Fibroblast of skin of back (primary cell): ENCODE measurements around the gene ARHGEF33.
"Not testable (repeated sequence)": the region's sequence is repeated elsewhere in the genome, so short reads cannot be mapped to it uniquely, and the experiment has no call there.

Experiments used
- DNase-seq: peaks from one replicate; pipeline ENCODE4 v3.0.0-alpha.2; 2013

ARHGEF33 gene

DNA sequence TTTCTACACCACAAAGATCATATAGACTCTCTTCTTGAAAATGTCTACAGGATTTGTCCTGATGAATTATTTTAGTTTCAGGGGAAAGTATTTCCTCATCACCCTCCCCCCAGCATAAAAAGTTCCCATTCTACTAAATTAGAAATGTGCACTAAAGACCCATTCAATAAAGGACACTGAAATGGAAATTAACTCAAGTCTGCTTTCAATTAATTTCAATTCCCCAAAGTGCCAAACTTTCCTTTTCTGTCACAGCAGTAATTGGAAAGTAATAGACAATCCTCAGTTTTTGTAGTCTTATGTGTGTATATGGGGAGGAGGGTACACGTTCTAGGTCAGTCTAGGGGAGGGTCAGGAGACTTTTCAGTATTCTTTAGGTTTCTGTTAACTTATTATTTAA, 21.5 kb downstream of the ARHGEF33 start:
- no peak for DNase-seq

DNA sequence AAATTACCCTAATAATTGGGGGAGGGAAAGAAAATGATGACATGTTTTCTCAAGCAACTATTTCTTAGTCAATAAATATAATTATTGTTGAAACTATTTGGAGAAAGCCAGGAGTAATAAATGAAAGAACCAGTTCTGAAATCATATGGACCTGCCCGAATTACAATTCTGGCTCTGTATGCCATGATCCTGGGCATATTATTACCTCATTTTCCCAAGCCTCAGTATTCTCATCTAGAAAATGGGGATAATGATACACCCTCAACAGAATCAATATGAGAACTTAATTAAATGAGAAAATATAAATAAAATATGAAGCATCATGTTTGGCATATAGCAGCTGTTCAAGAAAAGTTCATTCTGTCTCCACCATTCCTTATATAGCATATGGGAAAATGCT, 22.9 kb downstream of the ARHGEF33 start:
- DNase-seq = no peak

DNA sequence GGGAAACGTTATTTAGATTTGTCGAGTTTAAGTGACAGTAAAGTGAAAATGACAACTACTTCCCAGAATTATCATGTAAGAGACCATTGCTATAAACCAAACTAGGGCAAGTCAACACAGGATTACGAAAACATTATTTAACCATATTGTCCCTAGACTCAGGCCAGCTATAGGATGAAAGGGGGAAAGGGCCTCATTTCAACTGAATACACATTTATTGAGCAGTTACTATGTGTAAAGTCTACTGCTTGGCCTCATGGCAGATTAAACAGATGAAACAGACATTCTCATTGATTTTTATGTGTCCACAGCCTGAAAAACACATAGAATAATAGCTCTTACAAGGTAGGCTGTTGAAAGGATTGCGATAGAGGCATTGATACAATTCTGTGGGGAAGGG, 32.7 kb downstream of the ARHGEF33 start:
- DNase-seq = no peak

DNA sequence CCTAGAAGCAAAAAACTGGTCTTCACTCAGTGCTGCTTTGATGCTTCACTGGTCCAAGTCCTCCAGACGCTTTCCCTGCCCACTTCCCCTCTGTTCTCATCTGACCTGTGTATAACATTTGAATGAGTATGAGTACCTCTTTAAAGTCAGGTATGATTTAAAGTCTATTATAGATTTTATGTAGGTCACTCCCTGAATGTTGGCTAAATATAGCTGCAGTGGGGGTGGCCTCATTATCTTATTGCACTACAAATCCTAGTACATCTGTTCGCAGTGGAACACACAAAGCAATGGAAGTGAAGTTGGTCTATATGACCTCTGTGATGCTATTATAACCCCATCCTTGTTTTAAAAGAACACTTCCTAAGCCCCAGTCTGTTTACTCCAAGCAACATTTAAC, 33.2 kb downstream of the ARHGEF33 start:
- no peak for DNase-seq

DNA sequence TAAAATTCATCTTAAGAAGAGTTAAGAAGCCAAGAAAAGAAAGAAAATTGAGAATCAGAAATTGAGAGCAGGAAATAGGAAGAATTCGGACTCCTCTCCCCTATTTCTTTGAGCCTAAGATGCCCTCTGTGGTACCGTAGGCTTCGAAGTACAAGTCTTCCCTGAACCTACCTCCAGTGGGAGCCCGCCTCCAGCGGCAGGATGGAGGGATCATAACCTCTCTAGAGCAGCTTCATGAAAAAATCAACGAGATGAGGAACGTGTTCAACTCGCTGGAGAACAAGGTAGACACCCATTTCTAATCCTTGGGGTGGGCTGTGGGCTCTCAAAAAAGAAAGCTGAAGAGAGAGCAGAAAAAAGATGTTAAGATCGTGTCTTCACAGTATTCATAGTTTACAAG, 36.3 kb downstream of the ARHGEF33 start:
- no peak for DNase-seq

DNA sequence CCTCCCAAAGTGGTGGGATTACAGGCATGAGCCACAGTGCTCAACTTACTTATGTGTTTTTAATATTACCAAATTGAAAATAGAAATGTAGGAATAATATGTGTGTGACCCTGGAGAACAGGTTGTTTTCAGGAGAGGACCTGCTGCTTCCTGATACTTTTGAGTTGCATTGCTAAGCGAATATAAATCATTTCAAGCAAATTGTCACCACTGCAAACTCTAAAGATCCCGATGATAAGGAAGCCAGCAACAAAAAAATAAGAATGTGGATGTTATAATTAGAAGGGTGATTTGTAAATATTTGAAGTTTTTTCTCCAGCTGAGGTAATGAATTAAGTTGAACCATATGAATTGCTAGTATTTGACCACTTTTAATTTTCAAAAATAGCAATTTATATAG, 40.9 kb downstream of the ARHGEF33 start:
- DNase-seq = no peak

DNA sequence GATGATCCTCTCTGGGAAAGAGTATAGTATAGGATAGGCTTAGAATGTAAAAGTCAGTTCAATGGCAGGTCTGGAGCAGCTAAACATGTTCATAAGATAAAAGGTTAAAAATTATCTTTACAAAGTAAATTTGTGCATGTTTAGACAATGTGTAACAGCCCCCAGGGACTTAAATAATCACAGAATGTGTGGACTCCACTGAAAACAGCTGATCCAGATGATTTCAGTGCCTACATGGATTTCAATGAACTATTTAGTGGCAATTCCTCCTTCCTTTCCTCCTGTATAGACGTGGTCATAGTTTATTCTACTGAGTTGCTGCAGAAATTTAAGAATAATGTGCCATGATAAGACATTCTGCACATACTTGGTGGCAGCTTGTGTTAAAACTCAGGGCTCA, 42.9 kb downstream of the ARHGEF33 start:
- peak; percentile 27 for DNase-seq

DNA sequence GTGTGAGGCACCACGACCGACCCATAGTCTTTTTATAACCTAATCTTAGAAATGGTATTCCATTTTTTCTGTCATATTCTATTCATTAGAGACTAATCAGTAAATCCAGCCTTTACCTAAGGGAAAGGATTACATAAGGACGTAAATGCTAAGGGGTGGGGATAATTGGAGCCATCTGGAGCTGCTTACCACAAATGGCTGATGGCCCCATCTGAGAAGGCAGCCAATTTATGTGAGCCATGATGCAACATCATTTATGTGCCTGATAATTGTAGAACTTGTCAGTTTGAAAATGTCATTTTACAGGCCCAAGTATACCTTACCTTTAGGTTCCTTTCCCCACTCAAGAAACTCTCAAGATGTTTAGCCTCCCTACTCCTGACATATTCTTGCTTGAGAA, 44.0 kb downstream of the ARHGEF33 start:
- peak; percentile 64 for DNase-seq

DNA sequence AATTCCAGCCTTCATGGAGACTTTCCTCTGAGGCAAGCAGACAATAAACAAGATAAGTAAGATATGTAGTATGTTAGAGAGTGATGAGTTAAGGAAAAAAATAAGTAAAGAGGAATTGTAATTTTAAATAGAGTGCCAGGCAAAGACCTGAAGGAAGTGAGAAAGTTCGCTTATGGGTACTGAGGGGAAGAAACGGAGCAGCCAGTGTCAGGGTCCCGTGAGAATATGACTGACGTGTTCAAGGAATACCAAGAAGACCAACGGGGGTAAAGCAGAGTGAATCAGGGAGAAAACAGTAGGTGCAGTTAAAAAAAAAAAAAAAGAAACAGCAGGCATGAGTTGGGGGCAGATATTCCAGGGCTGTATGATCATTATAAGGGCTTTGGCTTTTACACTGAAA, 45.1 kb downstream of the ARHGEF33 start:
- DNase-seq = peak; percentile 15

DNA sequence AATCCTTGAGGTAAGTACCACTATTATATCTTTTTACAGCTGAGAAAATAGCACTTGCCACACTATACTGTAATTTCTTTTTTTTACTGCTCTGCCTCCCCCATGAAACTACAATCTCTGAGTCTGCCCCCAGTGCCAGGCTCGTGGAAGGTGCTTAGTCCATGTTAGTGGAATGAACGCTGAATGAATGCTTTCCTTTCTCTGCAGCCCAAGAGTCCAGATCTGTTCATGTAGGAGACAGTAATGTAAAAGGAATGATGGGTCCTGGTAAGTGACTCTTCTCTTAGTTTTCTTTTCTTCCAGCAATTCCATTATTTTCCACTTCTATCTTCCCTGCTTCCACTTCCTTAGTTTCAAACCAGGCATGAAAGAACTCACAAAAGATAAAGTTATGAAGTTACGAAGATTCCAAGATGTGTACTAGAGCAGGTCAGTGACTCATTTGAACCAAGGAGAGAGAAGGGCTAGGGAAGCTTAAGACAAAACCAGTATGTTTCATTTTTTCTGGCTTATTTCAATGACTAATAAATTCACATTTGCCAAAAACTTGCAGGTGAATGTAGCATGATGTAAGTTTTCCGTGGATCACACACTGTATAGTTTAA, 46.0 kb downstream of the ARHGEF33 start:
- DNase-seq = peak; percentile 41

DNA sequence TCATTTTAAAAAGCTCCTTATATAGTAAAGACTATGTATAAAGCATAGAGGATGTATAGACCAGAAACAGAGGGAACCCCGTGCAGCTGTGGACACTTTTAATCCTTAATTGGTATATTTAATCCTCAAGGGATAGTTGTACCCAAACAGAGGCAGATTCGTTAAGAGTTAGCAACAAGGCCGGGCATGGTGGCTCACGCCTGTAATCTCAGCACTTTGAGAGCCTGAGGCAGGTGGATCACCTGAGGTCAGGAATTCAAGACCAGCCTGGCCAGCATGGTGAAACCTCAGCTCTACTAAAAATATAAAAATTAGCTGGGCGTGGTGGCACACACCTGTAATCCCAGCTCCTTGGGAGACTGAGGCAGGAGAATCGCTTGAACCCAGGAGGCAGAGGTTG, 46.8 kb downstream of the ARHGEF33 start:
- DNase-seq = not testable (repeated sequence)

DNA sequence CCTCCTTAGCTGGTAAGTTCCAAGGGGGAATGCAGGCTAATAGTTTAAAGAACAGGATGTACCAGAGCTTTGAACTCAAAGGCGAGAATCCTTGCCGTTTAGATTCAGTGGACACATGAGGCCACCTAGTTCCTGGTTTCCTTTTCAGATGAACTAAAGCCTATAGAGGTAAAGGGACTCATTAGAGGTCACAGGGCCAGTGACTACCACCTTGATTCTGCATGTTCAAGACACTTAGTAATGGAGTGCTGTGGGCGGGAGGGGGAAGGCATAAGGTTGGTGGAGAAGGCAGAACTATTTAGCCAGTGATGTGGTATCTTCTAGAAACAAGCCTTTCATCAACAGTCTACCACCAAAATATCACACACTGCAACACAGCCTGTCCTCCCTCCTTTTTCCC, 47.9 kb downstream of the ARHGEF33 start:
- no peak for DNase-seq

DNA sequence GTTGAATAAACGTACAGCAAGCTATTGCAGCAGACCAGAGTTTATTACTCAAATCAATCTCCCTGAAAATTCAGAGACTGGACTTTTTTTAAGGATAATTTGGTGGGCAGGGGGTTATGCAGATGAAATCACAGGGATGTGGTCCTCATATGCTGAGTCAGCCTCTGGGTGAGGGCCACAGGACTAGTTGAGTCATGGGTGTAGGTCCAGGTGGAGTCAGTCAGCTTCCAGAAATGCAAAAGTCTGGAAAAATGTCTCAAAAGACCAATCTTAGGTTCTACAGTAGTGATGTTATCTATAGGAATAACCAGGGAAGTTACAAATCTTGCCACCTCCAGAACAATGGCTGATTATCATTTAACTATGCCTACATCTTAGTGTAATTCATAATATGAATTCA, 51.1 kb downstream of the ARHGEF33 start:
- DNase-seq = no peak

DNA sequence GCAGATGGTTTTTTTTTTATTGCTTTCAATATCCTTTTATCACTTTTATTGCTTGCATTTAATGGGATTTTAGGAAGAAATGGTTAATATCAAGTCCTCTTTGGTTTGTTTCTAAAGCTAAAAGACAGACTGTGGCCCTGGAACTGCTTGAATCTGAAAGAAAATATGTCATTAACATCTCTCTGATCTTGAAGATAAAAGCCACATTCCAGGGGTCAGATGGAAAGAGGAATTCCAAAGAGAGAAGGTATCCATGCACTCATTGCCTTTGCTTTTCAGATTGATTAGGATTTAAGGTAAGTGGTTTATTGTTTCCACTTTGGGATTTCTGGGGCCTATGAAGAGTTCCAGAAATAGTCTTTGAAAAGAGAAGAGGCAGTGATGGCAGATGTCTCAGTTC, 54.1 kb downstream of the ARHGEF33 start:
- DNase-seq = no peak

DNA sequence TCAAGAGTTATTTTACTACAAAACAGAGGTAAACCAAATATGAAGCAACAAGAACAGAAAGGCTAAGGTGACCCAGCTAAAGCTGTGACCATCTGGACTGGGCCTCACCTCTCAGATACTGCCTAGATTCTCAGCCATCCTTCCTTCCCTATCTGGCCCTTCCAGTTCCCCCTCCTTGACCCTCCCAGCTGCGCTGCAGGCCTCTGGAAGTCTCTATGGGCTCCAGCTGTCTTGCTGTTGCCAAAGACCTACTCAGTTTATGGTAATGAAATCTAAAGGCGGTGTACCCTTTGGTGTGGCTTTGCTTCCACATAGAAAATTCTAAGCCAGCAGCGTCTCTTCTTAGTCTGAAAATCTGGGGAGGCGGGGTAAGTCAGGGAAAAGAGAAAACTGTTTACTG, 55.7 kb downstream of the ARHGEF33 start:
- DNase-seq = no peak

DNA sequence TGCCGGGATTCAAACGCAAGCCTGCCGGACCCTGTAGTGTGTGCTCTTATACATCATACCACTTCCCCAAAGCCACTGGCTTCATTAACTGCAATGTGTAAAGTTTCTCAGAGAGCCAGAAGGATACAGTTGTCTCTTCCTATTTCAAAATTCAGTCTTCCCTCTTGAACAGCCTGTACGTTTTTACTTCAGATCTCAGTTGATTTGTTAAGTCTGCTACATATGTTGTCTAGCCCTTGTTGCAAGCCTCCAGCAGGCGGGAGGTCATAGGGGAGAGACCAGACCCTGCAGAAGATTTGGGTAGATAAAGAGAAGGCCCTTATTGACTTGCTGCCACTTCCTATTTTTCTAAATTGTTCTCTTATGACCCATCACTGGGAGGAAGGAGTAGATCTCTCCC, 56.2 kb downstream of the ARHGEF33 start:
- DNase-seq = no peak

DNA sequence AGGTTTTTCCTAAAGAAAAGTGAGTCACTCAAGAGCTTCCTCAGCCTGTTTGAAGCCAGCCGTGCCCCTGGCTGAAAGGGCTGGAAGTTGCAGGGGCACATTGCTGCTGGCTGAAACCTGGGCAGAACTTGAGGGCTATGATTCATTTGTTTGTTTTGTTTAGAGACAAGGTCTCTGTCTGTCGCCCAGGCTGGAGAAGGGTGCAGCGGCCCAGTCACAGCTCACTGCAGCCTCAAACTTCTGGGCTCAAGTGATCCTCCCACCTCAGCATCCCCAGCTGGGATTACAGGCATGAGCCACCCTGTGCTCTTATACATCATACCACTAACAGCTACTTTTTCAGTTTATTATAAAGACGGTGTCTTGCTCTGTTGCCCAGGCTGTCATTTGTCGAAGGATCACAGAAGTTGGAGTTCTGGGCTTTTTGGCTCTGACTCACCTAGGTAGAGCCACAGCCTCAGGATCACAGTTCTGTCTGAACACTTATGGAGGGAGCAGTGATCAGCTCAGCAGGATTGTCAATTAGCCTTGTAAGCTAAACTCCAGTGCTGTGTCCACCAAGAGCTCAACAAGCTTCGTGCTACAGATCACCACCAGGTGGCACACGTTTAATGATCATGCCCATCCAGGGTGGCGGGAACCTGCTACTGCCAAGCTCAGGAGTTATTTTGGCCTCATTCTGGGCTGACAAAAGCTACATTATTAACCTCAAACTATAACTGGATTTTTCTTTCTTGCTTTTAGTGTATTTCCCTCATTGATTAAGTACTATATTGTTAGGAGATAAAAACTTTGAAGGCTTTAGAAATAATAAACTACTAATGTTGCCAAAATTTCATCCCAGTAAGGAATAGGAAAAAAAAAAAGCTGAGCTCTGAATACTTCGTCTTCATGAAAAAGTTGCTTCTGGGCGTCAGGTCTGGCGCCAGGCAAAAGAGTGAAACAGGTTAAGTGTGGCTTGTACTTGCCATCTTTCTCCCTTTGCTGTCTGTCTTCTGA, 57.9 kb downstream of the ARHGEF33 start:
- DNase-seq = peak; percentile 67

DNA sequence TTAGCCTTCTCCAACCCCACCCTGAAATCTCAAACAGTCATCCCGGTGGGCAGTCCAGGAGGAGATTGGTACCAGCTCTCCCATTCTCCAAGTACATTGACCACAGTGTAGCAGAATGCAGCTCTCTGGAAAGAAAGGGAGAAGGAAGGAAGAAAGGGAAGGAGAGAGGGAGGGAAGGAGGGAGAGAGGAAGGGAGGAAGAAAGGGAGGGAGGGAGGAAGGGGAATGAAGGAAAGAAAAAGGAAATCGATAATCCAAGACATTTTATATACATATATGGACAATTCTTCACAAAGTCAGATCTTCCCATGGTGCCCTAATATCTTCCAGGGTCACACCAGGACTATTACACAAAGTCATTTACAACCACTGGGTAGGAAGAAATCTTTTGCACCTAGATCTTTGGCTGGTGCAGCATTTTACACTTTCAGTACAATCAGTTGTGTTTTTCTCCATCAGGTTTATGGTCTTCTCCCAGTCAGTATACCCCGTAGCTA, 58.8 kb downstream of the ARHGEF33 start:
- no peak for DNase-seq

DNA sequence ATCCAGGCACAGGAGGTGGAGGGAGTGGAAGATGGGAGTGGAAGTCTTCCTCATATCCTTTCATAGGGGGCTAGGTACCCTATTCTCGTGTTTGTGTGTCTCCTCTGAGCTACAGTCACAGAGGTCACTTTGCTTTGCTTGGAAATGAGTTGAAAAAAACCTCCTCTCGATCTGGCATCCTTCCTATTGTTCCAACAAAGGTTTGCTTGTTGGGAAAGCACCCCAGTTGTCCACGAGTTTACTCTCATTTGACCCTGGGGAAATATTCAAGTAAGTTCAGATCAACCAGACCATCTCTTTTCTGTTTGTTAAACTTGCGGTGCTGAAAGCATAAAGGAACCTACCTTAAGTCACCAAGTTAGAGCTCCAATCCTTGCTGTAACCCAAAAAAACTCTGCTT, 59.3 kb downstream of the ARHGEF33 start:
- DNase-seq = no peak

DNA sequence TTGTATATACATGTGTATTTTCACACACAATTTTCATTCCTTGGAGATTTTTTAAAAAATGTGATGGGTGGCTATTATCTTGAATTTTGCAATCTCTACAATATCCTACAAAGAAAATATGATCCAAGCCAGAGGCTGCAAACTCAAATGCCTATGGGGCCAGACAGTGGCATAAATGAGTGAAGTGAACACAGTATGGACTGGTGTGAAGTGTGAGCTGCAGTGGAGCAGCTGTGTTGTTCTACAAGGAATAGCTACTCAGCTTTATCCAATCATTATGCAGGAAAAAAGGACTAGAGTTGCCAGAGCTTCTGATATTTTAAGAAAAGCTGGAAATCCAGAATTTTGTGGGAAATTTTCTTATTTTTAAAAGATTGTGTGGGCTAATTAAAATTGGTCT, 62.1 kb downstream of the ARHGEF33 start:
- DNase-seq = no peak

DNA sequence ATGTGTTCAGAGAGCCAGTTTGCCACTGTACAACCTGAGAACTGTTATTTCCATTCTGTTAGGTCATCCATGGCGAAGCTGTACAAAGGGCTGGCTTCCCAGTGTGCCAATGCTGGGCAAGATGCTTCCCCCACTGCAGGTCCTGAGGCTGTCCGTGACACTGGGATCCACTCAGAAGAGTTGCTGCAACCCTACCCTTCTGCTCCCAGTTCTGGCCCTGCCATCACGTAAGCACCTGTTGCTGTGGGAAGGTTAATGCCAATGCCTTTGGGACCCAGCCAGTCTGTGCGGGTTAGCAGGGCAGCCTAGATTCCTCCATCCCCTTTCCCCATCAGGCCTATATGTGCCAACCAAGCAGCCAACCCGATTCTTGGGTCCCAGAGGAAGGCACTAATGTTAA, 68.3 kb downstream of the ARHGEF33 start:
- no peak for DNase-seq

DNA sequence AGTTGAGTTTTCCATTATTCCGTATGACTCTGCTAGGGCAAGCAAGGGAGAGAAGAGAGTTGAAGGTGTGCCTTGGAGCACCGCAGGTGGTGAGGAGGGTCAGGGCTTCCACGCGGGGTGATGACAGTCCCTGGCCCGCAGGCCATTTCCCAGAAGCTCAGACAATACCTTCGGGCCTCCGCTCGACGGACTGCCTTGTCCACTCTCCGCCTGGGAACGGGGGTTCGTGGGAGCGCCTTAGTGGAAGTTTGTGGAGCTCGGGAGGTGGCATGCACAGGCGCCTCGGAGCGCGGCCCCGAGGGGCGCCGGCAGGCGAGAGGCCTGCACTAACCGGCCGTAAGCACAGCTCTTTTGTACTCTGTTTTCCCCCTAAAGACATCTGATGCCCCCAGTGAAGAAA, 69.8 kb downstream of the ARHGEF33 start:
- DNase-seq = no peak

DNA sequence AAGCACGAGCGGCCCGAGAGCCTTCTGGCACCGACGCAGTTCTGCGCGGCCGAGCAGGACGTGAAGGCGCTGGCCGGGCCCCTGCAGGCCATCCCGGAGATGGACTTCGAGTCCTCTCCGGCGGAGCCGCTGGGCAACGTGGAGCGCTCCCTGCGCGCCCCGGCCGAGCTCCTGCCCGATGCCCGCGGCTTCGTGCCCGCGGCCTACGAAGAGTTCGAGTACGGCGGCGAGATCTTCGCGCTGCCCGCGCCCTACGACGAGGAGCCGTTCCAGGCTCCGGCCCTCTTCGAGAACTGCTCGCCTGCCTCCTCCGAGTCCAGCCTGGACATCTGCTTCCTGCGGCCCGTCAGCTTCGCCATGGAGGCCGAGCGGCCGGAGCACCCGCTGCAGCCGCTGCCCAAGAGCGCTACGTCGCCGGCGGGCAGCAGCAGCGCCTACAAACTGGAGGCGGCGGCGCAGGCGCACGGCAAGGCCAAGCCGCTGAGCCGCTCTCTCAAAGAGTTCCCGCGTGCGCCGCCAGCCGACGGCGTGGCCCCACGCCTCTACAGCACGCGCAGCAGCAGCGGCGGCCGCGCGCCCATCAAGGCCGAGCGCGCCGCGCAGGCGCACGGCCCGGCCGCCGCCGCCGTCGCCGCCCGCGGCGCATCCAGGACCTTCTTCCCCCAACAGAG, 70.4 kb downstream of the ARHGEF33 start:
- DNase-seq = peak; percentile 89
